ENCODE results near the gene LONP2.

LONP2 gene

DNA sequence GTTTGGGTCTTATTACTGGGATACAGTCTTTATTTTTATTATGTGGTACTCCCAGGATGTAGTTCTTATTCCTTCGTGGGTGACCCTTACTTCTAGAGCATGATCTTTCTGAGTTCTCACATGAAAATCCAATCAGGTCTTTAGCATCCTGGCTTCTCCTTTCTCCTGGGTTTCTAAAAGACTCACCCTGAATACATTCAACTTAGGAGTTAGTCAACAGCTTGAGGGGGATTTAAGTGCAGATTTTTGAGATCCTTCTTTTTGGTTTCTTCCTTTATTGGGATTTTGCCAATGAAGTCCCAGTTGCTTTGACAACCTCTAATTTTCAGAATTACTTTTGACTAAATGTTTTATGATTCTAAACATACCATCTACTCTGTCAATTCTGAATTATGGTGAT lies 72.9 kb downstream of the LONP2 start:
- DNase-seq (ENCODE audit: low spot score) = no peak
- in situ Hi-C loops (cut with MboI; ENCODE audit: low pct_unique_long_range_greater_than_20kb, low sequenced_read_pairs, unreplicated experiment) = no loop called here
- TF ChIP-seq, protein P1, sequence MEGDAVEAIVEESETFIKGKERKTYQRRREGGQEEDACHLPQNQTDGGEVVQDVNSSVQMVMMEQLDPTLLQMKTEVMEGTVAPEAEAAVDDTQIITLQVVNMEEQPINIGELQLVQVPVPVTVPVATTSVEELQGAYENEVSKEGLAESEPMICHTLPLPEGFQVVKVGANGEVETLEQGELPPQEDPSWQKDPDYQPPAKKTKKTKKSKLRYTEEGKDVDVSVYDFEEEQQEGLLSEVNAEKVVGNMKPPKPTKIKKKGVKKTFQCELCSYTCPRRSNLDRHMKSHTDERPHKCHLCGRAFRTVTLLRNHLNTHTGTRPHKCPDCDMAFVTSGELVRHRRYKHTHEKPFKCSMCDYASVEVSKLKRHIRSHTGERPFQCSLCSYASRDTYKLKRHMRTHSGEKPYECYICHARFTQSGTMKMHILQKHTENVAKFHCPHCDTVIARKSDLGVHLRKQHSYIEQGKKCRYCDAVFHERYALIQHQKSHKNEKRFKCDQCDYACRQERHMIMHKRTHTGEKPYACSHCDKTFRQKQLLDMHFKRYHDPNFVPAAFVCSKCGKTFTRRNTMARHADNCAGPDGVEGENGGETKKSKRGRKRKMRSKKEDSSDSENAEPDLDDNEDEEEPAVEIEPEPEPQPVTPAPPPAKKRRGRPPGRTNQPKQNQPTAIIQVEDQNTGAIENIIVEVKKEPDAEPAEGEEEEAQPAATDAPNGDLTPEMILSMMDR (IDR thresholded peaks at IDR 0.05; ENCODE audit: extremely low read depth, insufficient read depth, missing control alignments) = no peak

DNA sequence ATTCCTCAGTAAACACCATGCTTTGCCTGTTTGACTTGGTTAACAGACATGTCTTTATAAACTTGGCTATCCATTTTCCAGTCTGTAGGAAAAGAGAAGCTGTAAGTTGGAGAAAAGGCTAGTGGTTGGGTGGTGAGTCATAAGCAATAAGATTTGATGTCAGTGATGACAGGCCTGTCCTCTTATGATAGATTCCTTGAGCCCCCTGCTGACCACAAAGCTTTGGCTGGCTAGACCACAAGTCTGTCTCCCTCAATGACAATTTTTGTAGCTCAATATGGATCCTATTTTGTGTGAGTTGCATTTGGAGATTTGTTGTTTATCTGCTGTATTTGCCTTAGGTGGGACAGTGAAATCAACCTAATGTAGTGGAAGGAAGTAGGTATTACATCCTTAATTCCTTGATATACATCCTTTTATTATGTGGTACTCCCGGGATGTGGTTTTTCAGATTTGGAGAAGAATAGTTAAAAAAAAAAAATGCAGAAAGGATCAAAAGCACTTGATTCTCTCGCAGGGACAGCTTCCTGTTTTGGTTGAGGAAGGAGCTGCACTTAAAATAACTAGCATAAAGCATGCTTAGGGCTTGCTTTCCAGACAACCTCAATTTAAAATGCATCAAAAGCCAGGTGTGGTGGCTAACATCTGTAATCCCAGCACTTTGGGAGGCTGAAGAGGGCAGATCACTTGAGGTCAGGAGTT lies 73.7 kb downstream of the LONP2 start:
- in situ Hi-C loops (cut with MboI; ENCODE audit: low pct_unique_long_range_greater_than_20kb, low sequenced_read_pairs, unreplicated experiment) = no loop called here
- TF ChIP-seq, protein P1 (IDR thresholded peaks at IDR 0.05; ENCODE audit: extremely low read depth, insufficient read depth, missing control alignments) = no peak
- DNase-seq (ENCODE audit: low spot score) = no peak

DNA sequence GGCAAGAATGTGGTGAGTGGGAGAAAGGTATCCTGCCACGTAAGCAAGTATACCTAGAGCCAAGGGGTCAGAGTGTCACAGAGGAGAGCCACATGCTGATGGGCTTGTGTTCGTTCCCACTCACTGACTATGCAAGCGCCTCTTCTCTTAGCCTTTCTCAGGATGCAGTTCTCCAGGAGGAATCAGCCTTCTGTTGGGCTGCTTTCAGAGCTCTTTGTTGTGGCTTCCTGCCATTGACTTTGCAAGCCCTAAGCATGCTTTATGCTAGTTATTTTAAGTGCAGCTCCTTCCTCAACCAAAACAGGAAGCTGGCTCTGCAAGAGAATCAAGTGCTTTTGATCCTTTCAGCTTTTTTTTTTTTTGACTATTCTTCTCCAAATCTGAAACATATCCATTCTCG lies 74.5 kb downstream of the LONP2 start:
- TF ChIP-seq, protein P1 (IDR thresholded peaks at IDR 0.05; ENCODE audit: extremely low read depth, insufficient read depth, missing control alignments) = no peak
- in situ Hi-C loops (cut with MboI; ENCODE audit: low pct_unique_long_range_greater_than_20kb, low sequenced_read_pairs, unreplicated experiment) = no loop called here
- no peak for DNase-seq (ENCODE audit: low spot score)

DNA sequence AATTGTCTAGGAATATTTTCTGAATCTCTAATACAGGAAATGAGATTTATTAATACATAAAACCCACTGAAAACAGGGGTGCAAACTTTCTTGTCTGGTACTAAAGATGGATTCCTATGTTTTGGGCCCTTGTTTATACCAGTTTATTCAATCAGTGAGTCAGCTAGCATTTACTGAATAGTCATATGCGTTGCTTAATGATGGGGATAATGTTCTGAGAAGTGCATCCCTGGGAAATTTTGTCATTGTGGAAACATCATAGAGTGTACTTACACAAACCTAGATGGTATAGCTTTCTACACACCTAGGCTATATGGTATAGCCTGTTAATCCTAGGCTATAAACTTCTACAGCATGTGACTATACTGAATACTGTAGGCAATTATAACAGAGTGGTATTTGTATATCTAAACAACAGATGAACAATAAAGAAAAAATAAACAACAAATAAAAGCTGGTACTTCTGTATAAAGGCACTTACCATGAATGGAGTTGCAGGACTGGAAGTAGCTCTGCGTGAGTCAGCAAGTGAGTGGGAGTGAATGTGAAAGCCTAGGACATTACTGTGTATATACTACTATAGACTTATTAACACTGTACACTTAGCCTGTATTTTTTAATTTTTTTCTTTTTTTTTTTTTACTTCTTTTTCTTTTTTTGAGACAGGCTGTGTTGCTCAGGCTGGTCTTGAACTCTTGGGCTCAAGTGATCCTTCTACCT lies 77.4 kb downstream of the LONP2 start:
- TF ChIP-seq, protein P1 (IDR thresholded peaks at IDR 0.05; ENCODE audit: extremely low read depth, insufficient read depth, missing control alignments) = no peak
- in situ Hi-C loops (cut with MboI; ENCODE audit: low pct_unique_long_range_greater_than_20kb, low sequenced_read_pairs, unreplicated experiment) = no loop called here
- no peak for DNase-seq (ENCODE audit: low spot score)

DNA sequence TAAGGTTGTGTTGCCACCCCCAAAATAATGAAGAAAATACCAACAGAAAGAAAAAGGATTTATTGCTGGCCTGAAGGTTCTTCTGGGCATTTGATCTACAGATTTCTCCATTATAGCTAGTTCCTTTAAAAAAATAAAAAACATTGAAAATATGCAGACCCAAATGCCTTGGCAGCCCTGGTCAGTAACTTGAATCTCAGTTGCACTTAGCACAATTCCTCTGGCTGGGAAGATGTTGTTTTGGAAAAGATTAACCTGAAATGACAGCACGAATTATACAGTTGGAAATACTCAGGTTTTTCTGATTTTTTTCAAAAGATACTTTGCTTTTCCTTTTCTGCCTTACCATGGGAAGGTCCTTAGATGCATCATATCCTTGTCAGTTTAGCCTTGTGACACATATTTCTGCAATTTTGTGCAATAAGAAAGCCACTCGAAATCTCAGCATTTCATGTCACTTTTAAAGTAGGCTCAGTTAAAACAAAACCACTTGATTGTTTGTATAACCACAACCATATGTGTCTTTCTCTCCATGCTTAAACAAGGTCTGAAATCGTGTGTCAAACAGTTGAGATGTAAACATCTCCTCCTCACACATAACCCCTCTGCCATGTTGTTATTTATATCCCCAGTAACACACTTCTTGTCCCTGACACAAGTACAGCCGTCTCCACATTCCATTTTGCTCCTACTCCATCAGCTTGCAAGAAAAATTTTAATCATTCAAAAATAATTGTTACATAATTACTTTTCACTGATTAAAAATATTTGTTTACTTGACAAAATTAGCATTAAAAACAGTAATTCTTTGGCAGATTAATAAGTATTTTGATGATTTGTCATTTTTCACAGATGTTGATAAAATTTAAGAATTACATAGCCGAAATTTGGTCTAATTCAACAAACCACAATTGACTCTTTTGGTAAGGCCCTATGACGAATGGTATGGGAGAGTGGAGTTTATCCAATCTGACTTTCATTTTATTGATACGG lies 80.0 kb downstream of the LONP2 start:
- no peak for DNase-seq (ENCODE audit: low spot score)
- in situ Hi-C loops (cut with MboI; ENCODE audit: low pct_unique_long_range_greater_than_20kb, low sequenced_read_pairs, unreplicated experiment) = no loop called here
- TF ChIP-seq, protein P1 (IDR thresholded peaks at IDR 0.05; ENCODE audit: extremely low read depth, insufficient read depth, missing control alignments) = no peak

DNA sequence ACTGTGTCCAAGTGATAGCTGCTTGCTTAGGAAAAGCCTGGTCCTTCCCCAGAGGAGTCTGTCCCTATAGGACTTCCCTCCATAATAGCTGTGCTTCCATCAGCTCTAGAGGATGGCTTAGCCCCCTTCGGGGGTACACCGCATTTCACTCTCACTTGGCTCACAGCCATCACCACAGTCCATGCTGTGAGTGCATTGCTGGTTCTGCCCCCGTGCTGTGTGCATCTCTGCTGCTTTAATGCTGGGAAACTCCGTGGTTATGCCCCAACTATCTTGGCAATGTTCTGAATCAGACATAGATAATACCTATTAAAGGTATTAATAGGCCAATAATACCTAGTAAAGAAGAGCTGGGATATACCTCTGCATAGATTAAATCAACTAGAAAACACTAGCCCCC lies 82.8 kb downstream of the LONP2 start:
- TF ChIP-seq, protein P1 (IDR thresholded peaks at IDR 0.05; ENCODE audit: extremely low read depth, insufficient read depth, missing control alignments) = no peak
- in situ Hi-C loops (cut with MboI; ENCODE audit: low pct_unique_long_range_greater_than_20kb, low sequenced_read_pairs, unreplicated experiment) = no loop called here
- DNase-seq (ENCODE audit: low spot score) = peak; percentile 17
